ENCODE results near the gene LRRK1.

DNA sequence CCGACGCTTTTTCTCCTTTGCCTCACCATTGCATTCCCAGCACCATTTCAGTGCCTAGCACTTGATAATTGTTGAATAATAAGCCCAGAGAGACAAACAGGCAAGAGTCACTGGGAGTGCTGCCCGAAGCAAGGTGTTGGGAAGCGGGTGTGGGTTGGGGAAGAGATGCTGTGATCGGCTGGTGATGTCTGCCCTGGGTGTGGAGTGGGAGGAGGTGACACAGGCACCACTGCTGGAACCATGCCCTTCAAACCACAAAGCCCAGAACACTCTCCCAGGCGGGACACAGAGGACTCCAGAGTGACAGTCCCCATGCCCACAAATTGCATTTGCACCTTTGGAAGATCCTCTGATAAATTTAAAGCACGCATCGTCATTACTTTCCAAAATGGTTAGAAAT, 184.4 kb downstream of the LRRK1 start:
- TF ChIP-seq USF2 (IDR thresholded peaks at IDR 0.05): no peak
- no peak for TF ChIP-seq RFX5 (IDR thresholded peaks at IDR 0.05)
- TF ChIP-seq, protein P1, sequence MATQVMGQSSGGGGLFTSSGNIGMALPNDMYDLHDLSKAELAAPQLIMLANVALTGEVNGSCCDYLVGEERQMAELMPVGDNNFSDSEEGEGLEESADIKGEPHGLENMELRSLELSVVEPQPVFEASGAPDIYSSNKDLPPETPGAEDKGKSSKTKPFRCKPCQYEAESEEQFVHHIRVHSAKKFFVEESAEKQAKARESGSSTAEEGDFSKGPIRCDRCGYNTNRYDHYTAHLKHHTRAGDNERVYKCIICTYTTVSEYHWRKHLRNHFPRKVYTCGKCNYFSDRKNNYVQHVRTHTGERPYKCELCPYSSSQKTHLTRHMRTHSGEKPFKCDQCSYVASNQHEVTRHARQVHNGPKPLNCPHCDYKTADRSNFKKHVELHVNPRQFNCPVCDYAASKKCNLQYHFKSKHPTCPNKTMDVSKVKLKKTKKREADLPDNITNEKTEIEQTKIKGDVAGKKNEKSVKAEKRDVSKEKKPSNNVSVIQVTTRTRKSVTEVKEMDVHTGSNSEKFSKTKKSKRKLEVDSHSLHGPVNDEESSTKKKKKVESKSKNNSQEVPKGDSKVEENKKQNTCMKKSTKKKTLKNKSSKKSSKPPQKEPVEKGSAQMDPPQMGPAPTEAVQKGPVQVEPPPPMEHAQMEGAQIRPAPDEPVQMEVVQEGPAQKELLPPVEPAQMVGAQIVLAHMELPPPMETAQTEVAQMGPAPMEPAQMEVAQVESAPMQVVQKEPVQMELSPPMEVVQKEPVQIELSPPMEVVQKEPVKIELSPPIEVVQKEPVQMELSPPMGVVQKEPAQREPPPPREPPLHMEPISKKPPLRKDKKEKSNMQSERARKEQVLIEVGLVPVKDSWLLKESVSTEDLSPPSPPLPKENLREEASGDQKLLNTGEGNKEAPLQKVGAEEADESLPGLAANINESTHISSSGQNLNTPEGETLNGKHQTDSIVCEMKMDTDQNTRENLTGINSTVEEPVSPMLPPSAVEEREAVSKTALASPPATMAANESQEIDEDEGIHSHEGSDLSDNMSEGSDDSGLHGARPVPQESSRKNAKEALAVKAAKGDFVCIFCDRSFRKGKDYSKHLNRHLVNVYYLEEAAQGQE (IDR thresholded peaks at IDR 0.05): no peak
- no peak for TF ChIP-seq CTCF (IDR thresholded peaks at IDR 0.05)
- TF ChIP-seq KDM1A (IDR thresholded peaks at IDR 0.05; ENCODE audit: low read depth): no peak
- no peak for TF ChIP-seq MYC (IDR thresholded peaks at IDR 0.05; ENCODE audit: borderline replicate concordance, low read length)
- no peak for TF ChIP-seq ZC3H11A (IDR thresholded peaks at IDR 0.05)
- TF ChIP-seq EP300 (IDR thresholded peaks at IDR 0.05): no peak
- no peak for TF ChIP-seq BHLHE40 (IDR thresholded peaks at IDR 0.05; ENCODE audit: low read depth, low read length)

All from A549 (cell line).